ENCODE data around the gene PDE5A.
"Not testable (repeated sequence)": the region's sequence is repeated elsewhere in the genome, so short reads cannot be mapped to it uniquely, and the experiment has no call there.

Gene PDE5A

GRCh38 chr4:119518230-119518892 lies 110.2 kb downstream of the PDE5A start:
- DNase-seq, result no peak

GRCh38 chr4:119517361-119518229 lies 111.0 kb downstream of the PDE5A start:
- no peak for DNase-seq

DNA sequence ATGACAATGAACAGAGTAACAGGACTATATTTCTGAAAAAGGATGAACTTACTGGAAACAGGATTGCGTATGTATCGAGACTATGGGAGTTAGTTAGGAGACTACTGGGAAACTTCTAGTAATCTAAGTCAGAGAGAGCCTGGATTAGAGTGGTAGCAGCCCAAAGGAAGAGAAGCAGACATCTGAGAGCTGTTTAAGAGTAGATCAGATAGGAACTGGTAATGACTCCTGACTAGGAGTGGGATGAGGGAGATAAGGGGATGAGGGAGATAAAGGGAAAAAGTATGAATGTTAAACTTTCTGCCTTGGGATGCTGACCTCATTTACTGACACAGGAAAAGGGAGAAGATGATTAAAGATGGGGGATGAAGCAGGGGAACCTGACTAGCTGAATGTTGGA lies 116.2 kb downstream of the PDE5A start:
- DNase-seq, result no peak

DNA sequence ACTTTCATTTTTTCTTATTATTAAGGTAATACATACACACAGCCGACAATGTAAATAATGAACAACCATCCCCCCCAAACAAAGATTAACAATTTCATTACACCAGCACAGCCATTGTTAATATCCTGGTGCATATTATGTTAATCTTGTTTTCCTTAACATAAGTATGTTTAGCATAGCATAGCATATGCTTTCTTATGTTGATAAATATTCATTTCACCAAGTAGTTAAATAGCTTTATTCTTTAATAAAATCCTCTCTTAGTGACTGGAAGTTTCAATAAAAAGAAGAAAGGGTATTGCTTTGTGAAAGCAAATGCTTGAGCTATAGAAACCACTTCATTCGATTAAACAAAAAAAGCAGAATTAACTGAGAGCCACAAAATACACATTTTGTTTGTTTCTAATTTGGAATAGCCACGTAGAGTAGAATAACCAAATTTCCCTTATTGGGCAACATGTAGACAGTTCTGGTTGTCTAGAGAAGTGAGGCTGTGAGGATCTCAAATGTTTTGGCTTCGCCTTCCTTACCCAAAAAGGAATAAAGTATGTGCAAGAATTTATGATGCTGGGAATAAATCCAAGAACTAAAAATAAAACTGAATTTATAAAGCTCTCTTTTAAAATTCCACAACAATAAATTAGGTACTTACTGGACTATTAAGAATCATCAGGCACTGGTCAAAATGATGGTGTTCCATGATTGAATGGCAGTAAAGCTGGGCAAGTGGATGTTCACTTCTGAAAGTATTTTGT lies 118.0 kb downstream of the PDE5A start:
- no peak for DNase-seq

- DNase-seq, result no peak
Measured at GRCh38 chr4:119508281-119508680, 120.3 kb downstream of the PDE5A start.

- no peak for DNase-seq
Measured at GRCh38 chr4:119506806-119507205, 121.8 kb downstream of the PDE5A start.

- DNase-seq, result no peak
Measured at GRCh38 chr4:119504616-119505015, 124.0 kb downstream of the PDE5A start.

DNA sequence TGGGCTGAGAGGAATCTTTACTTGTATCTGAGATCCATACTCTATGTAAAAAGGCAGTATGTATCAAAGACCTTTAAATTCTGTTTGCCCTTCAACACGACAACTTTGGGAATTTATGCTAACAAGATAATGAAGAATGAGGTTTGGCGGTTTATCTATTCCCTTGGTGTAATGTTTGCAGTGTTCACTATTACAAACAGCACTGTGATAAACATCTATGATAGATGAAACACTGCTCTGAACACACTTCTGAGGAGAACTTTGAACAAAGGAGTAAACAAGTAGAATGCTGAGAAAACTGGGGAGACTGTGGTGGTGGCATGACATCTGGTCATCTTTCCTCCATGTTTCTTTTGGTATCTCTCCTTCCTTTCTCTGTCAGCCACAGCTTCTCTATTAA lies 126.9 kb downstream of the PDE5A start:
- DNase-seq, result no peak

- no peak for DNase-seq
Measured at GRCh38 chr4:119498527-119498926, 130.1 kb downstream of the PDE5A start.

DNA sequence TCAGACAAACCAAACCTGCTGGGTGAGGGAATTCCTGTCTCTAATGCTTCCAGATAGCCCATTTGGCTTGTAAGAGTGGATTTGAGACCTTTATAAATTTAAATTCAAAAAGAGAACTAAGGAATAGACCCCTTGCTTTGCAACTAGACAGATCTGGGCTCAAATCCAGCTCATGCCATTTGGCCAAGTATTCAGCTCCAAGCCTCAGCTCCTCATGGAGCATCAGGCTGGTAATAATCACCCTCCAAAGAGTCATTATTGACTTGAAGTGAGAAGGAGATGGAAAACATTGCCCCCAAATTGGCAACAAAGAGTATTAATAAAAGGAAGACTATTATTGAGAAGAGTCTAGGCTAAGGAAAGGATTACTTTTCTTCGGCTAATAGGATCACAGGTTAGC lies 134.7 kb downstream of the PDE5A start:
- no peak for DNase-seq

GRCh38 chr4:119493419-119493818 lies 135.2 kb downstream of the PDE5A start:
- no peak for DNase-seq

- DNase-seq, result no peak
Measured at GRCh38 chr4:119490335-119490734, 138.3 kb downstream of the PDE5A start.

- no peak for DNase-seq
Measured at GRCh38 chr4:119489305-119489704, 139.3 kb downstream of the PDE5A start.

- no peak for DNase-seq
Measured at GRCh38 chr4:119480331-119480730, 148.3 kb downstream of the PDE5A start.

DNA sequence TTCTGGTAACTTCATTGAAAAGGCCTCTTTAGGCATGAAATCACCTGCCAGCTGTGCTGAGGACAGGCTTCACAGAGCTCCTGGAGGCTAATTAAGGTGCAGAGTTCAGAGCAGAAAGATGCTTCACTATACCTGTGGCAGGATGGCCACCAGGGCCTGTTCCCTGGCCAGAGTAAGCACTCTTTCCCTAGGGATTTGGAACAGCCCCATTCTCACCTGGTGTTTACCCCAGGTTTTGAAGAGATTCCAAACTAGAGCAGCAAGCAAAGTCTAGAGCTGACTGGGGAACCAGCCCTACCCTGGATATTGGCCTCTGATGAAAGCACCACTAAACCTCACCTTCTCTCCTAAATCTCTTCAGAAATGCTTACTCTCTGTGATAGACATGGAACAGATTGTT lies 148.8 kb downstream of the PDE5A start:
- DNase-seq, result no peak

GRCh38 chr4:119479180-119479808 lies 149.3 kb downstream of the PDE5A start:
- DNase-seq, result no peak

GRCh38 chr4:119478446-119479179 lies 150.0 kb downstream of the PDE5A start:
- no peak for DNase-seq

DNA sequence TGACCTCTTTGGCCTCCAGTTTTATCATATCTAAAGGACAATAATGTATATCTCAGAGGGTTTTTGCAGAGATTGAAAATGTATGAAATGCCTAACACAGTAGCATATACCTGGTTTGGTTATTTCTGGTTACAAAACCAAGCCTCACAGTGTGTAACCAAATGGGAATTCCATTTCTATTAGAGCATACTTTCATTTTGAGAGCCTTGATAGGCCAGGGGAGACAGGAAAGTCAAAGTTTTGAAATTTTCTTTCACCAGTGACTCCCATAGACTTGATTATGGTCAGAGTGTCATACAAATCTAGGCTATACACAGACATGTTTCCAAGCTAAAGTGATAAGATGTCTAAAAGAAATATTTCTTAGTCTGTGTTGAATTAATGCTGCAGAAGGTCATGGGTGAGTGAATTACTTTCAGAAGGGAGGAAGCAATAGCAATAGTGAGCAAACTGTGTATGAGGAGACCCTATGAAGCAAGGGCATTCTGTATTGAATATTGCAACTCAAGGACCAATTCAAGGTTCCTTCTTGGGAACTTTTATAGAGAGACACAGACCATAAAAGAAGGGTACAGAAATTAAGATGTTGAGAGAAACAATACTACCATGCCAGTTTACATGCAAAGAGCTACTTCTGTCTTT lies 151.1 kb downstream of the PDE5A start:
- no peak for DNase-seq

DNA sequence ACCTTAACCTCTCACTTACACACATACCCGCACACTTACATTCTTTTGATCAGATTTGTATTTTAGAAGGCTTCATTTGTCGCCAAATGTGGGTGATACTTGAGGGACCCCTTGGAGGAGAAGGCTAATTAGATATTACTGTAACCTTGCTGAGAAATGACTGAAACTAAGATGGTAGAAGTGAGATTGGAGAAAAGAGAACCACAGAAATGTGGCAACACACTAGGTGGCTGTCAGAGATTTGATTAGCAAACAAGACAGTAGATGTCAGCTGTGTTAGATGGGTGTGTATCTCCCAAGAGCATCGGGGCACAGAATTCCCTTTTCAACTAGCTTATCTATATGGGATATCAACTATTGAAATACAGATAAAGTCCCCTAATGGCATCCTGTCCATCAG lies 157.3 kb downstream of the PDE5A start:
- DNase-seq, result no peak

DNA sequence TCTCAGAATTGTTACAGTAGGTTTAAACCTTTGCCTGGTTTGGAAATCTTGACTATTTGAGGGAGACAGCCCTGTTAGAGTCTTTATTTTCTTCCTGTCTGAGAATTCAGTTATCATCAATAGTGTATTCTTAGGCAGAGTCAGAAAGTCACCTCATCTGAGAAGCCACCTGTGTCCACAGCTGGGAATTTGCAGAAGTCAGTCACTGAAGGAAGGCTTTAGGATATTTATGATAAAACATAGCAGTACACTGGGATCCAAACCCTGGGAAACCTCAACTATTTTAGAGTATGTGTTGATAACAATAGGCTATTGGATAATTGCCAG lies 157.9 kb downstream of the PDE5A start:
- DNase-seq, result not testable (repeated sequence)

DNA sequence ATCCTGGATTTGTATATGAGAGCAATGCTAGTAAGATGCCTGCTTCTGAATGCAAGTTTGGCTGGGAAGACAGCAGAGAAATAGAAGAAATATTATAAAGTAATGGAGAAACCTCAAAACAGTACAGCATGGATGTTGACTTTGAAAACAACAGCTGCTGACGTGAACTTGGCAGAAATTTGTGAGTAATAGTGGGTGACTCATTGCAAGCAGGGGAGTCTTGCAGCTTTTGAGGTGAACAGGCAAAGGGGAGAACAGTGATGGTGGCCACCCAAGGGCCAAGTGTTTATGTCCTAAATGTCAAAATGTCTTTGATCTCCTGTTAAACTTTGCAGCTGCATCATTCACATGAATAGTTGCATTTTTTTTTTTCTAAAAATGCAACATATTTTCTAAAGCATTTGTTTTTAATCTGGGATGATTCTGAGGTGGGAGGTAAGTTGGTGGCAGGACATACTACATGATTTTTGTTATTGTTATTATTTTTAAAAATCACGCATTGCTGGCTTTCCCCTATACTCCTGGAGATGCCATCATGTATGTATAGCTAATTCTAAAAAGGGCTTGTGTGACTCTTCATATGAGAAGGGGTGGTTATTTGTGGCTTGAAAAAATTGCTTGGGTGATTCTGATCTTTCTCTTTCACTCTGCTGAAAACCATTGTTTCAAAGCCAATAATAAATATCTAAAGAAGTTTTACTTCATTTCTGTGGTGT lies 158.4 kb downstream of the PDE5A start:
- not testable (repeated sequence) for DNase-seq
